Activated CD8-positive, alpha-beta memory T cell treated with anti-CD3 and anti-CD28 coated beads for 1 hour (primary cell): Measurements from ENCODE around the gene EDA.
"Not testable (repeated sequence)": the region's sequence is repeated elsewhere in the genome, so short reads cannot be mapped to it uniquely, and the experiment has no call there.

Source experiments
- DNase-seq, 2 donors: peaks; one replicate each; pipeline ENCODE4 v3.0.0-alpha.2; 2020; ENCODE audit warnings: low read depth in 1 of 2; ENCODE audit errors: extremely low read depth in 1 of 2

The EDA gene

DNA sequence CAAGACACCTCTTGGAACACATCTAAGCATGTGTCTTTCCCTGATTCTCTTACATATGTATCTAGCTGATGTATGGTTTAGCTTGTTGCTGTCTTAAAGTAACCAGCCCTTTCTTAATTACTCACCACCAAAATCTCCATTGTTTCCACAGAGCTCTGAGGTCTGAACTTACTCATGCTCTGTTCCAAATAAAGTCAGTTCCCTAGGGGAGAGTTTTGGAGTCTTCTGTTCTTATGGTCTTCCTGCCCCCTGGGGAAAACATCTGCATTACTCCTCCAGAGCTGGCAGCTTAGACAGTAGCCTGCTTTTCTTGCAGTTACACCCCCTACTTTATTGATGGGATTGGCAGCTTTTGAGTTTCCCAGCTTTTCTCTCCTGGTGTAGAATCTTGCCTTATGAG, 125.8 kb downstream of the EDA start:
- no peak for DNase-seq

DNA sequence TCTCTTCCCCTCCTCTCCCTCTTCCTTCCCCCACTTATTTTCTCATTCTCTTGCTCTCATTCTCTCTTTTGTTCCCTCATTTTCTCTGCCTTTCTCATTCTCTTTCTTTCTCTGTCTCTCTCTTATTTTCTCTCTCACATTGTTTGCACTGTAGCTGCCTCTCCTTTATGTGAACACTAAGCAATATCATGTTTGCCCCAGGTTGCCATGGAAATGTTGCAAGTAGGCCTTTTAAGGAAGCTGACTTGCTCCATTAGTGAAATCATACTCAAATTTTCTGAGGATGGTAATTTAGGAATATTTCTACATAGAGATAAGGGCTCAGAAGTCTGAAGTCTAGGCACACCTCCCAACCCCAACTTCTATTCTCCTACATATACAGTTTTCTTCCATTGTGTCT, 130.1 kb downstream of the EDA start:
- DNase-seq, result no peak

DNA sequence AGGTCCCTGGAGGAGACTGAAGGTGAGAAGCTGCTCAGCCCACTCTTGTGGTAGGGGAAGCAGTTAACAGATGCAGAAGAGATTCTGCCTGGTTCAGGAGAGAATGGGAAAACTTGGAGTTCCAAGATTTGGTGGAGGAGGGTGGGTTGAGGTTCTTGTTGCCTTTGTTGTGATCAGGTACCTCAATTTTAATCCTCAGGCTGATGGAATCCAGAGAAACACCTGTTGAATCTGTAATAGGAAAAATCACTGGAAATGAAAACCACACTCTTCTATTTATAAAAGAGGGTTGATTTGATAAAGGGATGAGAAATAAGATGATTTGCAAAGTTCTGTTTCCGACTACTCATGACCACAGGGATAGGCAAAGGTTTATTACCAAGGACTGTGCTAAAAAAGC, 132.1 kb downstream of the EDA start:
- DNase-seq, result no peak

DNA sequence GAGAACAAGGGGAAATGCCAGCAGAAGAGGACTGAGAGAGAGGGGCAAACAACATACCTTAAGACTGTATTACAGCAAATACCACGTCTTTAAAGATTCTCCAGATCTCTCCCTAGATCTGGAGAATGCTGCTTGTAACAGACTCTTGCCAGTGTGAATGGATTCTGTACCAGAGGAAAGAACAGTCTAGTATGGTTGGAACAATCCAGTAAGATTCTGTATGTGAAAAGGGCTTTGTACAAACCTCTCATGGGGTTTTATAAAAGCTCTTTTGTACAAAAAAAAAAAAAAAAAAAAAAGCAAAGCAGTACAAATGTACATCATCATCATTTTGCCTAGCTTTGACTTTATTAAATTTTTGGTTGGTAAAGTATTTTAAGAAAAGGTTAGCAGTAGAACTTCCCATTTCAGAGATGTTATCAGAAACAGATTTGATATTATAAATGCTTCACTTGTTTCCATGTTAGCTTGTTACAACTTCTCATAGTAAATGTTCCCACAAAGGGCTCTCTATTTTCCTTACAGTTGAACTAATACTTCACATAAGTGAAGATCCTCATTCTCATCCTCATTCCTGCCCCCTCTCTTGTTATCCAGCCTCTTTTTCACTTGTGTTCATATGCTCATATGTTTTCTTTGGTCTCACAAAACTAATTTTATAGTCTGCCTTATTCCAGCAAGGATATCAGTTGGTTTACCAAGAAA, 144.2 kb downstream of the EDA start:
- DNase-seq, result no peak

DNA sequence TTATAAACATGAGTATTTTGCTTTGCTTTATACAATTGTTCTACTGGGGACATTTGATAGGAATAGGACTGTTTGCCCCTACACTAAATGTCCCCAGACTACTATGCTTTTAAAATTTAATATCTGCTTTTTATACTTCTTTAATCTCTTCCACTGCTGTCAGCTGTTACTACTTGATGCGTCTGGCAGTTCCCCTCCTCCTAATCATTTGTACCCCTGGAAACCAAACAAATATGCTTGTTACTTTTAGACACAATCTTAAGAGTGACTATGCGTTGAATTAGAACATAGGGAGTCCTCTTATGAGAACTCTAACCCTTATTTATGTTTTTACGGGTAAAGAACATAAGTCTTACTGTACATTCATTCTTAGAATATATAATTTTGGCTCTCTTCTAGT, 145.7 kb downstream of the EDA start:
- no peak for DNase-seq

DNA sequence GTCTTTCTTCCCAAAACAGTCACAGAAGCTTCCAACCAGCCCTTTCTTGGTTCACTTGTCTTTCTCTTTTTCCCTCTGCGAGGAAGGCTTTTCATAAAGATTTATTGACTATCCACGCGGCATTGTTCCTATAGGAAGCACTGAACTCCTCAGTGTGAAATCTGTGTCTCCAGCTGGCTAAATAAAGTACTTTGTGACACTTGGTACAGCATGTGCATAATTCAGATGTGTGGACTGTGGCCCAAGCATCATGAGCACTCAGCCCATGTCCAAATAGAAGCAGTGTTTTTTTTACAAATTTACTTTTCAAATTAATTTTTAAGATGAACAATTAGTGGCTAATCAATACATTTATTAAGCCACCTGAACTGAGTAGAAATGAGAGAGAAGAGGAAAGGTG, 146.4 kb downstream of the EDA start:
- DNase-seq, result no peak

DNA sequence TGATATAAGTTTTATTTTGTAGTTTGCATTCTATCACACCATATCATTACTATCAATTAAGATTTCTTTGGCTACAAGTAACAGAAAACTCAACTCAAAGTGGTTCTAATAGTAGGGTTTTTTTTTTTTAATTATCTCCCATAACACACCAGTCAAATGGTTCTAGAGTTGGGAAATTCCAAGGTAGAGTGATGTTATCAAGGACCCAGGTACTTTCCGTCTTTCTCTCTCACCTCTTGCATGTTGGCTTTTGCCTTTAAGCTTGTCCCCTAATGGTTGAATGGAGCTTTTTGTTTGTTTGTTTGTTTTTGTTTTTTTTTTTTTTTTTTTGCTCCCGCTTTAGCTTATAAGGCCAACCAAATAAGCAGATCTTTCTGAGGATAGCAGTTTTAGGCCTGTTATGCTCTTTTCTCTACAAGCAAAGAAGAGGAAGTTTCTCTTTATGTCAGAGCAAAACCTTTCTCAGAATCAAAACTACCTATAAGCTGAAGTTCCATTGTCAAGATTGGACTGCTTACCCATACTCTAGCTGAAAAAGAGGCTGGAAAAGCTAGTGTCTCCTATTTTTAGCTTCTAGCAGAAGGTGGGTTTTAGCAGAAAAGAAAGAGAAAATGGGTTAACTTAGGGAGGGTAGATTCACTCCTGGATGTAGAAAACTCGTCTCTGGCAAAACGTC, 177.5 kb downstream of the EDA start:
- DNase-seq, result no peak

DNA sequence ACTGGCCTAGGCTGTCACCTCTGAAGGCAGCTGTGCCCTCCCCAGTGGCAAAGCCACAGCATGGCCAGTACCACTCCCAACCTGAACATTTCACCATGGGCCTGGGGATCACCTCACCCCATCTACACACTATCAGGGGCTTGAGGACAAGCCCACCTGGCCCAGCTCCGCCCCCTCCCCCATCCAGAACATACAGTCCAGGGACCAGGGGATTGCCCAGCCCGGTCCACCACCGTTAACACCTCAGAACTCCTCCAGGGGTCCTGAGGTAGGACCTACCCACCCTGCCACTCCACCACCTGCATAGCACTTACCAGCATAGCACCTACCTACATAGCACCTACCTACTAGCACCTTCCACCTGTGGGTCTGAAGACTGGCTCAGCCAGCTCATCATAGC, 179.8 kb downstream of the EDA start:
- DNase-seq, result no peak

DNA sequence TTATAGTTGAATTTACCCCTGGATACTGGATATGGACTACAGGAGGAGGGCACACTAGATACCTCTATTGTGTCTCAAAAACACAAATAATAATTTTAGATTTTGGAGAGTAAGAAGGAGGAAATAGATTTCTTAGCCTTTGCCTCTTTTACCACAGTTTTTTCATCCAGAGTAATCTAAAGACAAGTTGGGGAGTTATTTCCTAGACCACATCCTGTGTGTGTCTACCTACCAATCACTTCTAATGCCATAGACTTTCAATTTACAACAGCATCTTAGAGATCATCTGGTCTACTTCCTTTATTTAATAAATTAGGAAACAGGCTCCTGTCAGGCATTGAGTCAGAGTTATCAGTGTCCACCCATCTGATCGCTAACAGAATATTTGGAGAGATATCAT, 191.5 kb downstream of the EDA start:
- no peak for DNase-seq

DNA sequence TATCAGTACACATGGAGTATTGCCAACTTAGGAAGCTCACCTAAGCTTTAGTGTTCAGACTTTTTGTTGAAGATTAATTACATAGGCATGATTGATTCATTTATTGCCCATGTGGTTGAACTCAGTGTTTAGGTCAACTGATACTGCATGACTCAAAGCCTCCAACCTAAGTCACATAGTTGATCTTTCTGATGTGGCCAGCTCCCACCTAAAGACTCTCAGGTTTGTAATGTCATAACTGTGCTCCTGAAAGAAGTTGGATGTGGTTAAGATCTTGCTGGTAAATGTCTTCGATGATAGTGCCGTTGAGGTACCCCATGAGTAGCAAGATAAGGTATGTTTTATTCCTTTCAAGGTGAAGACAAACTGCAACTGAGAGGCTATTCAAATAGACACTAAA, 192.5 kb downstream of the EDA start:
- no peak for DNase-seq

DNA sequence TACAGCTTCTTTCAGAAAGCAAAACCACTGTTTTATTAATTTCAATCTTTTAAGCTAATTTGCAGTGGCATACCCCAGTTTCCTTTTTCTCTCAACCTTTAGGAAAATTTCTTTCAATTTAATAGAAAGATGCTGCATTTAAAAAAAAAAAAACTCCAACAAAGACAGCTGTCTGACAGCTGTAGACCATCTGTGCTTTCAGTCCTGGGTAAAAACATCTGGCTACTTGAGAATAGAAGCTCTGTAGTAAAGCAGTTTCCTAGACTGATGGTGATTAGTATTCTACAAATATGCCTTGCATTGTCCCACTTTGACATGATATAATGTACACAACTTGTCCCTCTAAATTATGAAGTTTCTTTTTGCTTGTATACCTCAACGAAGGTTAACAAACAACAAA, 197.8 kb downstream of the EDA start:
- DNase-seq, result no peak

DNA sequence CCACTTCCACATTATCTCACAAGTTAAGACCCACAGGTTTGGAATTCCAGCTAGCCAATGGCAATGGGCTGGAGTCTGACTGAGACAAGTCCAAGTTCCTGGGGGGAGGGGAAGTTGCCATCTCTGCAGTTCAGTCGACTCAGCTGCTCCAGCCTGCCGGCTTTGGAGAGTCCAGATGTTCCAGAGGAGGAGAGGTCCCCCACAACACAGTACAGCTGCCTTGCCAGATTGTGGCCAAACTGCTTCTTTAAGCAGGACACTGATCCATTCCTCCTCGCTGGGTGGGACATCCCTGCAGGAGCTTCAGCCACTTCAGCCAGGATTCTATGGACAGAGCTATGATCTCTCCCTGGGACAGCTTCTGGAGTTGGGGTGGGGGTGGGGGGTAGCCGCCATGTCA, 199.2 kb downstream of the EDA start:
- DNase-seq, result no peak

DNA sequence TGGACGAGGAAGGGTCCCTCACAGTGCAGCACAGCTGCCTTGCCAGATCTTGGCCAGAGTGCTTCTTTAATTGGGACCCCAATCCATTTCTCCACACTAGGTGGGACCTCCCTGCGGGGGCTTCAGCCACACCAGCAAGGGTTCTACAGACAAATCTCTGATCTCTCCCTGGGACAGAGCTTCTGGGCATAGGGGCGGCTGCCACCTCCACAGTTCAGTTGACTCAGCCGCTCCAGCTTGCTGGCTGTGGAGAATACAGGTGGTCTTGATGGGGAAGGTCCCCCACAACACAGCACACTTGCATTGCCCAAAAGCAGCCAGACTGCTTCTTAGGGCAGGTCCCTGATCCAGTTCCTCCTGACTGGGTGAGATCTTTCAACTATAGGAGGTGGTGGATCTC, 199.6 kb downstream of the EDA start:
- DNase-seq, result no peak

DNA sequence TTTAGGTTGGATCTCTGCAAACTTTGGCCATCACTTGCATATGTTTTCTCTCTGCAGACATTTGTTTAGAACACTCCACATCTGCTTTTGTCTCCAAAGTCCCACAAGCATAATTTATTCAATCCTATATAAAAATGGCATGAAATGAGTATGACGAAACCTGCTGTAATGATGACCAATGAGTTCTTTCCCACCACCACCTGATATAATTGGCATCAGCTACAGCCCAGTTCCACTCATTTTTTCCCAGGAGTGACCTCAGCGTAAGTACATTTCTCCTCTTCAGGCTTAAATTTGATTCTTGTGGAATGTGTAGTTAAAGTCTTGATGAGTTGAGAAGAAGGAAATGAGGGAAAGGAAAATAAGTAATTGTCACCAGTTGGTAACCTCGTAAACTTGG, 228.7 kb downstream of the EDA start:
- no peak for DNase-seq

DNA sequence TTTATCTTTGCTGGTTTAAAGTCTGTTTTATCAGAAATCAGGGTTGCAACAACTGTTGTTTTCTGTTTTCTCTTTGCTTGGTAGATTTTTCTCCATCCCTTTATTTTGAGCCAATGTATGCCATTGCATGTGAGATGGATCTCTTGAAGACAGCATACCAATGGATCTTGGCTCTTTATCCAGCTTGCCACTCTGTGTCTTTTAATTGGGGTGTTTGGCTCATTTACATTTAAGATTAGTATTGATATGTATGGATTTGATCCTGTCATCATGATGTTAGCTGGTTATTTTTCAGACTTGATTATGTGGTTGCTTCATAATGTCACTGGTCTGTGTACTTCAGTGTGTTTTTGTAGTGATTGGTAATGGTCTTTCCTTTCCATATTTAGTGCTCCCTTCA, 244.1 kb downstream of the EDA start:
- not testable (repeated sequence) for DNase-seq

DNA sequence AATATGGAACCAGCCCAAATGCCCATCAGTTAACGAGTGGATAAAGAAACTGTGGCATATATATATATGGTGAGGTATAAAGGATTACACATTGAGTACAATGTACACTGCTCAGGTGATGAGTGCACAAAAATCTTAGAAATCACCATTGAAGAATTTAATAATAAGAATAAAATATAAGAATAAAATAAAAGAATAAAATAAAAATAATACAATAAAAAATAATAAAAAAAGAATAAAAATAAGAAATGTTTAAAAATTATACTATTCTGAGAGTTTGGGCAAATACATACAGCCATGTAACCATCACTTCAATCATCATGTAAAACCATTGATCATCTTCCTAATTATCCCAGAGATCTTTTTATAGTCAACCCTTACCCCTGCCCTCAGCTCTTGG, 260.3 kb downstream of the EDA start:
- DNase-seq, result no peak

DNA sequence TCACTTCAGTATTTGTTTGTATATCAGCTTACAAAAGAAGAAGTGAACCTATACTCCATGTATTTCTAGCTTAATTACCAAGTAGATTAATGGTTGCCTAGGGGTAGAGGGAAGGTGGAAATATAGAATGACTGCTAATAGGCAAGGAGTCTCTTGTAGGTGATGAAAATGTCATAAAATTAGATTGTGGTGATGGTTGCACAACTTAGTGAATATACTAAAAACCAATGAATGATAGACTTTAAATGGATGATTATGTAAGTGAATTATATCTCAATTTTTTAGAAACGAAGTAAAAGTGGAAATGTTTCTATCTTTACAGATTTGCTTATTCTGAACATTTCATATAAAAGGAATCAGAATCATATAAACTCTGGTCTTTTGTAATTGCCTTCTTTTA, 268.3 kb downstream of the EDA start:
- no peak for DNase-seq

DNA sequence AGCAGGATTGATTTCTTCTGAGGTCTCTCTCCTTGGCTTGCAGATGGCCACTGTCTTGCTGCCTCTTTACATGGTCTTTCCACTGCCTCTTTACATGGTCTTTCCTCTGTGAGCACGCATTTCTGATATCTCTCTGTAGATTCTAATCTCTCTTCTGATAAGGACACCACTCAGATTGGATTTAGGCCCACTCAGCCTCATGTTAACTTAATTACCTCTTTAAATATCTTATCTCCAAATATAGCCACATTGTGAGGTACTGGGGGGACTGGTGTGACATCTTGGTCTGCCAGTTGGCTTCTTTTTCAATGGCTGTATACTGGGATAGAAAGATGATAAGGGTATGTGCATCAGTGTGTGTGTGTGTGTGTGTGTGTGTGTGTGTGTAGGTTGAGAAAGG, 280.1 kb downstream of the EDA start:
- DNase-seq, result no peak

DNA sequence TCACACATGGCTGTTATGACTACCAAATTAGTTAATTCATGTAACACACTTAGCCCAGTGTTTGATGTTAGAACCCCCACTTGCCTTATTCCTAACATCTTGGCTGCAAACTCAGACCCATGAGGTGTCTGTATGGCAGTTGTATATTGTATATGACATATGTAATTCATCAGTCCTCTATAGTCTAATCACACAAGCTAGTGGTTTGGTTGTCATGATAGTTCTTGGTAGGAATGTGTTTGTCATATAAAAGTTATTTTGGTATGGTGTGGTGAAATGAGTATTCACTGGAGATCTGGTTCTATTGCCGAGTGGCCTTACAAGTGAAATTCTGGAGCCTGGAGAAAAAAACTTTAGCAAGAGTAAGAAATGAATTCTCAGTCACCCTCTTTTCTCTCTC, 284.6 kb downstream of the EDA start:
- no peak for DNase-seq

DNA sequence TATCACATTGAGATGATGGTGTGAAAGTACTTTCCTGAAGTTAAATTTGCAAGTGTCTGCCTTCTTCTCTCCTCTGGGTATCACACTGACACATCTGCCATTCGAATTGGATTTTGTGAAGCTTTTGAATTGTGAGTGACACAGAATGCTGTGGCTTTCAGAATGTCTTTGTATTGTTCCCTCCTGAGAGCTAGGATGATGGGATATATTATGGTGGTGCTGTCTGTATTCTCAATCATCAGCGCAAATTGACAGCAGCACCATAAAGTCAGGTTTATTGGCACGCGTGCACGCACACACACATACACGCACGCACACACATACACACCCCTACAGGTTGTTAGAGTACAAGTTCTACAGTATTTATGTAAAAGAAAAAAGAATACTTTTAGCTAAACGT, 290.5 kb downstream of the EDA start:
- DNase-seq, result no peak

DNA sequence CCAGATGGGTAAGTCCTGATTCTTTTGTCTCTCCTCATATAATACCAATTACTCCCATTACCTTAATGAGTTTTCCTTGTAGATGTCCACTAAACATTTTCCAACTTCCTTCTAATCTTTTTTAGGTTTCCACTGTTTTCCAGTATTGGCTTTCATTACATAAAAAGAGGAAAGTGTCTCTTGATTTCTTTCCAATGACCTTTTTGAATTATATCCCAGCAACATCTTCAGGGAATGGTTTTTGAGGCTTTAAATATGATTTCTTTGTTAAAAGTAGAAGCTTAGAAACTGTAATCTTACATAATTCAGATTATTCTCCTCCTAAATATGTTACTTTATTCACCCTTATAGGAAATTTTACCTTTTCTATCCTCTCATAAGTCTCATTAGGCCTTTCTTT, 298.9 kb downstream of the EDA start:
- no peak for DNase-seq

DNA sequence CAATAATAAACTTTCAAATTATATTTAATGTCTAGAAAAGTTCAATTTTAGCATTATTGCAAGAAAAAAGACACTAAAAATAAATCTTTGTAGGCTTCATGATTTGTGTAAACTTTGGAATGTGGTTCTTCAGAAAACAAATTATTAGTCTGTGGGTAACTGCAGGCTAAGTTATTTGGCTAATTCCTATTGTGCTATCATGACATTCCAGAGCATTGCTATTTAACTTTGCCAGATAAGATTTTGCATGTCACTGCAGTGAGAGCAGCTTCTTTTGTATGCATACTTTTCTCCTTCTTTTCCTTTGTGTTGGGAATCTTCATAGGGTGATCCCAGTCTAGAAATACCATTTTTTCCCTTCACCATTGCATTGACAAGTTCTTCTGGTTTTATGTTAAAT, 303.8 kb downstream of the EDA start:
- DNase-seq, result no peak

DNA sequence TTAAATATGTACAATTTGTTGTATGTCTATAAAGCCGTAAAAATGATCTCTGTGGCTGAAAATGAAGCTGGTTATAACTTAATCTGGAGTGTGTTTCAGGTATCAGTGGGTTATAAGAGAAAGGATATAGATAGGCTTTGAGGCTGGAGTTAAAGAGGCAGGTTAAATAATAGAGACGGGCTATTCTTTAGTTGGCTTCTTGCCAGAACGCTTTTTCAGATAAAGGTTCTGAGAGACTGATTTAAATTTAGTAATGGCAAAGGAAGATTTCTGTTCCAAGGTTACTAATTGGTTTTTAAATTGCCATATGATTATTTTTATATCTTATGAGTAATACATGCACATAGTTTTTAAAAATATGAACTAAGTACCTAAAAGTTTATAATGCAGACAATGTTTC, 316.4 kb downstream of the EDA start:
- DNase-seq, result no peak
